Loucy (cell line): Measurements from ENCODE around the gene SPECC1.

Experiments
- H2AFZ ChIP-seq: fragments of 200-600 bp; sonication (generic); 2 replicates; pipeline ENCODE4 v1.6.0; 2016; ENCODE audit warnings: antibody characterized with exemption, mild to moderate bottlenecking, low read length, moderate library complexity
- H3F3A ChIP-seq: fragments of 200-600 bp; 2 replicates; pipeline ENCODE4 v1.6.0; 2016; ENCODE audit warnings: antibody characterized with exemption, low read depth, mild to moderate bottlenecking
- H3K27me3 ChIP-seq: fragments of 200-600 bp; sonication (generic); 2 replicates; pipeline ENCODE4 v1.6.1; 2014; ENCODE audit warnings: low read length, mild to moderate bottlenecking; ENCODE audit not compliant: insufficient read depth, poor library complexity, severe bottlenecking
- H3K36me3 ChIP-seq: fragments of 200-600 bp; sonication (generic); 2 replicates; pipeline ENCODE4 v1.6.1; 2016; ENCODE audit warnings: low read length; ENCODE audit not compliant: insufficient read depth
- H3K4me1 ChIP-seq: fragments of 200-600 bp; sonication (generic); 2 replicates; pipeline ENCODE4 v1.5.1; 2014; ENCODE audit warnings: low read length, mild to moderate bottlenecking; ENCODE audit not compliant: insufficient read depth, poor library complexity, severe bottlenecking
- H3K4me2 ChIP-seq: fragments of 200-600 bp; sonication (generic); 2 replicates; pipeline ENCODE4 v1.6.0; 2014; ENCODE audit warnings: antibody characterized with exemption, low read length, low read depth, mild to moderate bottlenecking; ENCODE audit not compliant: poor library complexity, severe bottlenecking
- H3K4me3 ChIP-seq: fragments of 200-600 bp; sonication (generic); 2 replicates; pipeline ENCODE4 v1.5.1; 2014; ENCODE audit warnings: low read length, mild to moderate bottlenecking, mixed read lengths; ENCODE audit not compliant: poor library complexity, severe bottlenecking
- H3K79me2 ChIP-seq: fragments of 200-600 bp; sonication (generic); 2 replicates; pipeline ENCODE4 v1.6.1; 2014; ENCODE audit warnings: low read length; ENCODE audit not compliant: insufficient read depth
- H3K9ac ChIP-seq: fragments of 200-600 bp; sonication (generic); 2 replicates; pipeline ENCODE4 v1.6.0; 2014; ENCODE audit warnings: mild to moderate bottlenecking, low read depth, low read length, moderate library complexity; ENCODE audit not compliant: poor library complexity, severe bottlenecking
- H3K9me2 ChIP-seq: fragments of 200-600 bp; sonication (generic); replicated peaks from 2 replicates; pipeline ENCODE4 v1.6.1; 2016; ENCODE audit warnings: low read depth, low read length, mixed read lengths
- H3K9me3 ChIP-seq: fragments of 200-600 bp; sonication (generic); 2 replicates; pipeline ENCODE4 v1.6.1; 2014; ENCODE audit warnings: mild to moderate bottlenecking, antibody characterized with exemption, low read length, low read depth; ENCODE audit not compliant: insufficient read depth
- H4K20me1 ChIP-seq: fragments of 200-600 bp; sonication (generic); 2 replicates; pipeline ENCODE4 v1.6.0; 2014; ENCODE audit warnings: antibody characterized with exemption, low read length, mild to moderate bottlenecking; ENCODE audit not compliant: insufficient read depth, poor library complexity, severe bottlenecking
- CTCF ChIP-seq: fragments of 200-600 bp; sonication (generic); conservative IDR thresholded peaks from 2 replicates; pipeline ENCODE4 v1.5.1; 2014; ENCODE audit warnings: mild to moderate bottlenecking, antibody characterized with exemption, low read length
- EZH2phosphoT487 ChIP-seq: fragments of 200-600 bp; IDR thresholded peaks from 2 replicates; pipeline ENCODE4 v1.6.1; 2018; ENCODE audit warnings: antibody characterized with exemption, mild to moderate bottlenecking, moderate library complexity, borderline replicate concordance

The SPECC1 gene

GRCh38 chr17:20043021-20043420 lies 33.9 kb downstream of the SPECC1 start:
- peak overlapping the region; percentile 56 for H3K9ac ChIP-seq
- H3K27me3 ChIP-seq: no peaks in the 10 kb centered on the region
- peak overlapping the region; percentile 51 for H3K4me3 ChIP-seq
- H3K4me2 ChIP-seq: peak overlapping the region; percentile 72
- peaks cover 9% of the 10 kb centered on the region; the same call in 1 of the 2 replicates for H3F3A ChIP-seq
- no peaks in the 10 kb centered on the region for H3K36me3 ChIP-seq
- peaks cover 41% of the 10 kb centered on the region for H3K4me1 ChIP-seq
- H3K9me2 ChIP-seq: no peaks in the 10 kb centered on the region
- TF ChIP-seq CTCF (no peak), EZH2phosphoT487 (no peak)
- no peaks in the 10 kb centered on the region for H4K20me1 ChIP-seq
- H3K79me2 ChIP-seq: no peaks in the 10 kb centered on the region
- H3K9me3 ChIP-seq: no peaks in the 10 kb centered on the region
- no peak overlapping the region for H2AFZ ChIP-seq

DNA sequence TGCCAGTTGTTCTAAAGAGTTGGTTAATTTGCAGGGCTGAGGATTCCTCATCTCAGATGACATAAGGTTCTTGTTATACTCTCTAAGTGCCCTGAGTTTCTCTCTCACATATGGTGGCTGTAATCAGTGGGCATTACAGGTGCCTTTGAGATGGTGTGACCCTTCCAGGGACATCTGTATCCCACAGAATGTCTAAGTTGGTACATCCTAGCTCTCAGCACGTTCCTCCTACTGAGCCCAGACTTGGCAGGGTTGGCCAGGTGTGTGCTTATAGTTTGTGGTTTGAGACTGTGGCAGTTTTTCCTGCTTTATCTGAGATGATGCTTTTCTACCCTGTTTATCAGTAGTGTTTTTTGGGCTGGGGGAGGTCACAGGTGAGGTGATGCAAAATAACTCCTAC lies 36.3 kb downstream of the SPECC1 start:
- Histone ChIP-seq H3K79me2 (no peaks in the 10 kb centered on the region), H3K9me3 (no peaks in the 10 kb centered on the region)
- TF ChIP-seq EZH2phosphoT487 (no peak), CTCF (no peak)

GRCh38 chr17:20046629-20047028 lies 37.5 kb downstream of the SPECC1 start:
- Histone ChIP-seq H3K9me3 (no peaks in the 10 kb centered on the region), H3K9me2 (no peaks in the 10 kb centered on the region), H2AFZ (no peak overlapping the region), H3K4me3 (no peak overlapping the region), H3K9ac (no peak overlapping the region), H3K27me3 (no peaks in the 10 kb centered on the region), H3F3A (peaks cover 9% of the 10 kb centered on the region; the same call in 1 of the 2 replicates), H4K20me1 (no peaks in the 10 kb centered on the region), H3K4me1 (peaks cover 41% of the 10 kb centered on the region), H3K79me2 (no peaks in the 10 kb centered on the region), H3K36me3 (no peaks in the 10 kb centered on the region), H3K4me2 (no peak overlapping the region)
- TF ChIP-seq CTCF (no peak), EZH2phosphoT487 (no peak)

More for the DNA sequence above, 36.3 kb downstream of the SPECC1 start:
- Histone ChIP-seq H2AFZ (no peak overlapping the region), H3K36me3 (no peaks in the 10 kb centered on the region), H3K4me1 (peaks cover 41% of the 10 kb centered on the region), H3F3A (peaks cover 9% of the 10 kb centered on the region; the same call in 1 of the 2 replicates), H3K9ac (no peak overlapping the region), H3K4me2 (peak overlapping the region; percentile 4), H4K20me1 (no peaks in the 10 kb centered on the region), H3K9me2 (no peaks in the 10 kb centered on the region), H3K4me3 (no peak overlapping the region), H3K27me3 (no peaks in the 10 kb centered on the region)
